Right lobe of liver (tissue), 6 donors: ENCODE measurements around the gene LRMDA. TPM values are rescaled to one million over a fixed set of nuclear protein-coding genes. Genes with fewer than 3 reads are reported as not detected.

ENCODE experiments used
- ATAC-seq, 4 donors: fragments of 200-7000 bp; cut with Tn5 transposase; one replicate each; pipeline ENCODE4 v1.9.1; 2020; ENCODE audit warnings: mild to moderate bottlenecking in 4 of 4, moderate library complexity in 4 of 4
- DNase-seq, 3 donors: peaks; one replicate each; pipeline ENCODE4 v3.0.0-alpha.2; 2020
- H3K27ac ChIP-seq, 3 donors: fragments of 200-600 bp; one replicate each; pipeline ENCODE4 v1.8.0; 2022
- H3K27me3 ChIP-seq, 2 donors: fragments of 200-600 bp; one replicate each; pipeline ENCODE4 v1.8.0; 2022
- H3K36me3 ChIP-seq, 4 donors: fragments of 200-600 bp; sonication (generic) in 1 of 4; one replicate each; pipeline versions ENCODE4 v1.5.1 to v1.8.0; 2017 to 2022; ENCODE audit warnings: control low read depth in 1 of 4
- H3K4me1 ChIP-seq, 4 donors: fragments of 200-600 bp; sonication (generic) in 1 of 4; one replicate each; pipeline versions ENCODE4 v1.5.1 to v1.8.0; 2017 to 2022; ENCODE audit warnings: control low read depth in 1 of 4
- H3K4me3 ChIP-seq, 3 donors: fragments of 200-600 bp; one replicate each; pipeline ENCODE4 v1.8.0; 2022
- H3K9me3 ChIP-seq, 4 donors: fragments of 200-600 bp; sonication (generic) in 1 of 4; one replicate each; pipeline versions ENCODE4 v1.5.1 to v1.8.0; 2017 to 2022; ENCODE audit warnings: control low read depth in 1 of 4
- CTCF ChIP-seq, 4 donors: fragments of 200-600 bp in 3 of 4; fragments of 450-650 bp in 1 of 4; IDR thresholded peaks; one replicate each; pipeline versions ENCODE4 v1.5.1 to v1.8.0; 2016 to 2022; ENCODE audit warnings: antibody characterized with exemption in 4 of 4, mild to moderate bottlenecking in 2 of 4
- POLR2A ChIP-seq: fragments of 450-650 bp; IDR thresholded peaks from one replicate; pipeline ENCODE4 v1.6.1; 2017; ENCODE audit warnings: antibody characterized with exemption, mild to moderate bottlenecking
- WGBS: methylation state at CpG from one replicate; pipeline ENCODE4 v1.1.6; 2018; ENCODE audit warnings: low coverage, low lambda C conversion rate; ENCODE audit not compliant: insufficient coverage; ENCODE audit errors: missing lambda C conversion rate; 5-methylcytosine and 5-hydroxymethylcytosine counted together
- intact Hi-C, 2 donors: fragments of 100-400 bp; cut with DNase I; formaldehyde crosslinking; loops; one replicate each; pipeline versions ENCODE4 v1.11.2 to v1.14.1; 2022
- total RNA-seq, 6 experiments: library from RNA; depleted of rRNA in 2 of 6; stranded (reverse); fragments of >200 nt in 2 of 6; fragmentation: NEBNext Ultra II Directional in 3 of 6; extraction: Animal tissue kit (Norgen Biotek cat#: 25700) in 3 of 6; gene quantifications; one replicate each; pipeline versions ENCODE4 v1.1.0 to v1.2.4, GENCODE V29; 2016 to 2023
- donor health status: DM: no; HTN: yes; CAD: no.
- donor health status: DM: no; HTN: no; CAD: no.
- donor health status: DM: no; HTN: no; CAD: no.
- donor health status: DM: no; HTN: yes; CAD: no.
- donor health status: DM: no; HTN: yes; CAD: no.

The LRMDA gene
- total RNA-seq, 6 experiments from 2014 or later = 9.9 to 19.9 (median 16.3) TPM

GRCh38 chr10:76415554-76415953 lies 984.1 kb downstream of the LRMDA start:
- no peak for ATAC-seq
- Histone ChIP-seq H3K4me3 (no peak overlapping the region), H3K4me1 (peaks cover 0 to 6% (median 0%) of the 10 kb centered on the region in 4 donors), H3K36me3 (no peaks in the 10 kb centered on the region), H3K27me3 (no peaks in the 10 kb centered on the region), H3K27ac (no peak overlapping the region), H3K9me3 (no peaks in the 10 kb centered on the region)
- DNase-seq = no peak
- TF ChIP-seq CTCF (IDR thresholded peaks at IDR 0.05) = no peak
- TF ChIP-seq POLR2A = no peak
- 92% methylated on average over 7 of the region's 7 CpGs for WGBS
- intact Hi-C loops = no loop called here

GRCh38 chr10:76416642-76417041 lies 985.2 kb downstream of the LRMDA start:
- peaks cover 0 to 13% (median 0%) of the 10 kb centered on the region in 4 donors for H3K4me1 ChIP-seq
- no peak for DNase-seq
- H3K4me3 ChIP-seq = no peak overlapping the region
- no peak for TF ChIP-seq CTCF (IDR thresholded peaks at IDR 0.05)
- no peak for TF ChIP-seq POLR2A
- H3K9me3 ChIP-seq = no peaks in the 10 kb centered on the region
- no peak overlapping the region for H3K27ac ChIP-seq
- ATAC-seq = no peak
- 59% methylated on average over 2 of the region's 4 CpGs for WGBS
- H3K27me3 ChIP-seq = no peaks in the 10 kb centered on the region
- no peaks in the 10 kb centered on the region for H3K36me3 ChIP-seq
- intact Hi-C loops = no loop called here

GRCh38 chr10:76420725-76421124 lies 989.3 kb downstream of the LRMDA start:
- DNase-seq (no peak), ATAC-seq (peak; percentile 27 to 80 (median 54))
- Histone ChIP-seq H3K9me3 (no peaks in the 10 kb centered on the region), H3K27me3 (no peaks in the 10 kb centered on the region), H3K36me3 (no peaks in the 10 kb centered on the region), H3K4me1 (peaks cover 0 to 13% (median 0%) of the 10 kb centered on the region in 4 donors), H3K27ac (no peak overlapping the region), H3K4me3 (no peak overlapping the region)
- WGBS = 21% methylated on average over 4 of the region's 4 CpGs
- TF ChIP-seq POLR2A (no peak), CTCF (IDR thresholded peaks at IDR 0.05) (no peak)
- intact Hi-C loops = no loop called here

GRCh38 chr10:76422769-76423168 lies 991.3 kb downstream of the LRMDA start:
- intact Hi-C loops = no loop called here
- ATAC-seq (no peak), DNase-seq (no peak)
- TF ChIP-seq CTCF (IDR thresholded peaks at IDR 0.05) (no peak), POLR2A (no peak)
- no peak overlapping the region for H3K4me3 ChIP-seq
- 82% methylated on average over 2 of the region's 4 CpGs for WGBS
- peaks cover 0 to 13% (median 0%) of the 10 kb centered on the region in 4 donors for H3K4me1 ChIP-seq
- H3K36me3 ChIP-seq = no peaks in the 10 kb centered on the region
- H3K9me3 ChIP-seq = no peaks in the 10 kb centered on the region
- no peak overlapping the region for H3K27ac ChIP-seq
- no peaks in the 10 kb centered on the region for H3K27me3 ChIP-seq
